NCI-H1436 (cell line): ENCODE results near the gene CMTM6.
"Not testable (repeated sequence)": the region's sequence is repeated elsewhere in the genome, so short reads cannot be mapped to it uniquely, and the experiment has no call there.

ENCODE experiments used
- DNase-seq: peaks from one replicate; lab custom pipeline; 2025; lab: John Stamatoyannopoulos, UW

The CMTM6 gene

GRCh38 chr3:32466808-32467207, 35.8 kb downstream of the CMTM6 start:
- DNase-seq, result not testable (repeated sequence)

DNA sequence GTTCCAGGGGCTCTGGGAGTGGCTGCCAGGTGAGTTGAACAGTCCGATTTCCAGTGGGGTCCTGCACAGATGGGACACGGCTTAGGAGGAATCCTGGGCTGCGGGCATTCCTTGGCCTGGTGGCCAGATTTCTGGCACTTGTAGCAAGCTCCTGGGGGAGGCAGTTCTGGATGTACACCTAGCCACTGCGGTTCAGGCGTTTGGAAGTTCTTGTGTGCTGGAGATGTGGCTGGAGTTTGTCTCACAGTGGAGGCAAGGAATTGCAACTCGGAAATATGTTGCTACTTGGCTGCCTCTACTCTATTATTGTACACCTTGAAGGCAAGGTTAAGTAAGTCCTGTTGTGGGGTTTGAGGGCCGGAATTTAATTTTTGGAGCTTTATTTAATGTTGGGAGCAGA, 37.9 kb downstream of the CMTM6 start:
- not testable (repeated sequence) for DNase-seq

GRCh38 chr3:32463415-32463814, 39.2 kb downstream of the CMTM6 start:
- not testable (repeated sequence) for DNase-seq

GRCh38 chr3:32462191-32462986, 40.3 kb downstream of the CMTM6 start:
- not testable (repeated sequence) for DNase-seq

DNA sequence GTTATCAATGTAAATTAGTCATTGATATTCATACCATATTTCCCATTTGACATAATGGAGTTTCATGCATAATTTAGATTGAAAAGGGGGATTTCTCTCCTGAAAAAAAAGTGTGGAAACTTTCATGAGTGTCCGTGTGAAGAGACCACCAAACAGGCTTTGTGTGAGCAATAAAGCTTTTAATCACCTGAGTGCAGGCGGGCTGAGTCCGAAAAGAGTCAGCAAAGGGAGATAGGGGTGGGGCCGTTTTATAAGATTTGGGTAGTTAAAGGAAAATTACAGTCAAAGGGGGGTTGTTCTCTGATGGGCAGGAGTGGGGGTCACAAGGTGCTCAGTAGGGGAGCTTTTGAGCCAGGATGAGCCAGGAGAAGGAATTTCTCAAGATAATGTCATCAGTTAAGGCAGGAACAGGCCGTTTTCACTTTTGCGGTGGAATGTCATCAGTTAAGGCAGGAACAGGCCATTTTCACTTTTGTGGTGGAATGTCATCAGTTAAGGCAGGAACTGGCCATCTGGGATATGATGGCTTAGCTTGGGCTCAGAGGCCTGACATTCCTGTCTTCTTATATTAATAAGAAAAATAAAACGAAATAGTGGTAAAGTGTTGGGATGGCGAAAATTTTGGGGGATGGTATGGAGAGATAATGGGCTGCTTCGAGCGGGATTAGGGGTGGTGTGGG, 41.7 kb downstream of the CMTM6 start:
- DNase-seq, result not testable (repeated sequence)

DNA sequence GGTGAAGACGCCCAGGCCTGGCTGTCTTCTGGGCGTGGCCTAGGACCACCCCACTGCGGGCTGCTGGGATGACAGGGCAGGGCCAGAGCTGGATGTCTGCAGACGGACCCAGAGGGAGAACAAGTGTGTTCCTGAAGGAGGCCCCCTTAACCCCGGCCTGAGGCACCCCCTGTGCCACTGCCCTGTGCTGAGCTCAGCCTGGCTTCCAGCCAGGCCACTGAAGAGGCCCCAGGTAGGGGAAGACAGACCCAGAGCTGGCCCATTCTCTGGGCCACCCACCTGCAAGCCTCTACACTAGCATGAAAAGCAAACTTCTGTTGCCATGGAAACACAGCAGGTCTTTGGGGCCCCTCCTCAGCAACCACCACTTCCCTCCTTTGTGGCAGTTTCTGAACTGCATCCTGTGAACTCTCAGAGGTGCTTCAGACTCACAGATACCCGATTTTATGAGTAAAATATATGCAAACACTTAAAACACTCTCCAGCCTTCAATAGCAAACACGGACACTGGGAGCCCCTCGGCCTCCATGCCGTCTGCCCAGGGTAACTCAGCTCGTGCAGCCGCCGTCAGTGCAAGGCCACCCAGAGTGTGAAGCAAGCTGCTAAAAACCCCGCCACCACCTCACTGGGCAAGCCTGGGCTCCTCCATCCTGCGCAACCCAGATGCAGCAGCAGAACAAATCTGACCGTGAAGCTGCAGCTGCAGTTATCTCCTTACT, 42.5 kb downstream of the CMTM6 start:
- no peak for DNase-seq

GRCh38 chr3:32459450-32459849, 43.2 kb downstream of the CMTM6 start:
- DNase-seq, result no peak

DNA sequence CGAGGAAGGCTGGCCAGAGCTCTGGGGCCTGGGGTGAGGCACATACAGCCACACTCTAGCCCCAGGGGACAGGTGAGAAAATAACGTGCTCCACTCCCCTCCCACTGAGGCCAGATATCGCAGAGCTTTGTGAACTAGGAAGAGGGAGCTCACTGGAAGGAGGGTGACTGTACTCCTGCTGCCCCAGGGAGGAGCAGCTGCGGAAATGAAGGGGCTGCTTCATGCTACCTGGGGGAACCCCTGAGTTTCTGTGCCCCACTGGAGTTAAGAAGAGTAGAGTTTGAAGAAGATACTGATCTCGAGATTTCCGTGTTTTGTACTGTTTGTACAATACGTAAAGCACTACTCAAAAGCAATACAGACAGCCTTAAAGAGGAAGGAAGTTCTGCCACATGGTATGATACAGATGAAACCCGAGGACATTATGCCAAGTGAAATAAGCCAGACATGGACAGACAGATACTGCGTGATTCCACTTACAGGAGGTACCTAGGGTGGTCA, 44.6 kb downstream of the CMTM6 start:
- no peak for DNase-seq

DNA sequence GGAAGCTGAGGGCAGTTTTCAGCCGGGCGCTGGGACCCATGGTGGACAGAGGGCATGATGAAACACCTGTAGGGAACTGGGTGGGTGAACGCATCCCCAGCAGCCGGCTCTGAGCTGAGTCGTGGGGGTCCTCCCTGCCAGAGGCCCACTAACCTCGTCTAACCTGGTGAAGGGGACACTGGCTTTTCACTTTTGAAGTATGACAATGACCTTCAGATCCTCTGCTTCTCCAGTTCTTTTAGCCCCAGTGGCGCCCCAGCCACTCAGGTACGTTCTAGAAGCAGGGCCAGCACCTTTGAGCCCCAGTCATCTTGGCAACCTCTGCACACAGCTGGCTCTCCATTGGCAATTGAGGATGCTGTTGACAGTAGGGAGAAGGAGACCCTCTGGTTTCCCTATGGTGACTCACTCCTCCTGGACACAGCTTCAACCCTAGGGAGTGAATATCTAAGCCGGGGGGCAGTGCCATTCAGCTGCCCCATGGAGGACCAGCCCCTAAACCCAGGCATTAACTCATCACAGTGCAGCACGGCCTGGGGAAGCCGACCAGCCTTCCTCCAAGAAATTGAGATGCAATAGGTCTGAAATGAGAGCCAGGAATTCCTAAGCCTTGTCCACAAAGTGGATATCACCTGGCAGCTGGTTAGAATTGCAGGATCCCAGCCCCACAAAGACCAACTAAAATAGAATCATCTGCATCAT, 46.1 kb downstream of the CMTM6 start:
- DNase-seq, result no peak

DNA sequence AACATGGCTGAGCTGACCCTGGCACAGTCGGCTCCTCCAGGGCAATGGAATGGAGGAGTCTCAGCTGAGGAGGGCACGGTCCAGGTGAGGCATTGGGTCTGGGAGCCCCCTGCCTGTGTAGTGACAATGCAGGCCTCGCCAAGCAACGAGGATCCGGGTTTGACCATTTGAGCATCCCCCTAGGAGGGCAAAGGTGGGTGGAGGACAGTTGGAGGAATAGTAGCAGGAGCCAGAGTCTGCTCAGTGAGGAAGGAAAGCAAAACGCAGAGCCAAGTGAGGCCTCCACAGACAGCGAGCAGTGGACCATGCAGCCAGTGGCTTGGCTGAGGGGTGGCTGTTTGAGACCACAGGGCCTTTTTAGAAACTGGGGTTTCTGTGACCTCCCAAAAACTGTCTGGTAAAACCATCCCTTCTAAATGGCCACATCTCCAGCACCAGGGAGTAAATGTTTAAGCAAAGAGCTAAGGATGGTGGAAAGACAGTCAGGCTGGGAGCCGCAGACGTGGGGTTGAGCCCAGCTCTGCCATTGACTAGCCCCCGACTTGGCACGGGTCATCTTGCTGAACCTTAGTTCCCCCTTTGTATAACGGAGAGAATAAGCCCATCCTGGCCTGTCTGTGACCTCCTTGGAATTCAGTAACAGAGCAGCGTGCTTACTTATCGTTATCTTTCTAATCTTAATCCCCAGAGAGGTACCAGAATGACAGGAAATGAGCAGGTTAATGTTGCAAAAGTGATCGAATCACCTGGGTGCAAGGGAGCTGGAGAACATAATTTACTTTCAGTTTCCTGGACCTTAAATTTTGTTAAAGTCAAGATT, 46.8 kb downstream of the CMTM6 start:
- no peak for DNase-seq

DNA sequence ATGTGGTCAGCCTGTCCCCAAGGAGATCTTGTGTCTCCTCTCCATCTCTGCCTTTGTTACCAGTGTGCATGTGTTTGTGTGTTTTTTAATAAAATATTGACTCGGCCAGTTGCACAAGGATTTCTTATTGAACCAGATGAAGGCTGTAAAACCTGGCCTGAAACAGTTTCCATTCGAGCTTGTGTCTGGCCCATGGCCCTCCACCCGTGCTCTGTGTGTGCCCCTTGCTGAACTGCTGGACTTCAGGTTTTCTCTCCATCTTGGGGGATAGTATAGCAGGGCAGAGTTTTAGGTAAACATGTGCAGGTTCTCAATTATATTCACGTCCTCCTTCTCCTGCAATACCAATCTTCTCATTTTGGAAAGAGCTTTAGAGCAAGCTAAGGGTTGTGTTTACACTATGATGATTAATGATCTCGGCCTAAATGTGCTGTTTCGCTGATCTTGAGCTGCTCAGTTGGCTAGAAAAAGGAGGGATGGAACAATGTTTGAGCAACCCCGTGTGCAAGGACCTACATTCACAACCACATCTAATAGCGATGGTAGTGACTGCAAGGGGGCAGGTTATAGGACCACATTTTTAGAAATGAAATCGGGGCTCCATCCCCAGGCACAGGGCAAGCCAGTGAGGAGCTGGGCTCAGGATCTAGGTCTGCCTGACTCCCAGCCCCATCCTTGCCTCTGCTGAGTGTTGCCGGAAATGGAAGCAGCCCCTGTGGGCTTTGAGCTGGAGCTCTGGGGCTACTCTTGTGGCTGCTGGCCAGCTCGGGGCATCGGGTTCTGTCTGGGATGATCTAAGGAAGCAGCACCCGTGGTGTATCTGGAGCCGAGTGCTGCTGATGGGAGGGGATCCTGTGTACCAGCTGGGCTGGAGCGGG, 47.7 kb downstream of the CMTM6 start:
- DNase-seq, result no peak

DNA sequence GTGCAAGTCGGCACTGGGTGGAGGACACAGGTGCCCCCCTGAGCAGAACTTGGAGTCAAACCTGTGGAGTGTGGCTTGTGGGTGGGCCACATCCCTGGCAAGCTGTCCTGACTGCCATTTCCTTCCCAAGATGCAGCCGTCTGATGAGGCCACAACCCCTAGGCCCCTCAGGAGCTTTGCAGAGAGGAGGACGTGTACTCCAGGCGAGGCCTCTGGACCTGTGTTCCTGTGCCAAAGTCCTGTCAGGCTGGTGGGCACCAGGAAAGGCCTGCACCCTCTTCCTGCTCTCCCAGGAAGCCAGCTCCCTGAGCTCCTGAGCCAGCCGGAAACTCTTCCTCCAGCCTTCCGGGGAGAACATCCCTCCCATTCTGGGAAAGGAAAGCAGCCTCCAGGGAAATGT, 48.5 kb downstream of the CMTM6 start:
- DNase-seq, result no peak

DNA sequence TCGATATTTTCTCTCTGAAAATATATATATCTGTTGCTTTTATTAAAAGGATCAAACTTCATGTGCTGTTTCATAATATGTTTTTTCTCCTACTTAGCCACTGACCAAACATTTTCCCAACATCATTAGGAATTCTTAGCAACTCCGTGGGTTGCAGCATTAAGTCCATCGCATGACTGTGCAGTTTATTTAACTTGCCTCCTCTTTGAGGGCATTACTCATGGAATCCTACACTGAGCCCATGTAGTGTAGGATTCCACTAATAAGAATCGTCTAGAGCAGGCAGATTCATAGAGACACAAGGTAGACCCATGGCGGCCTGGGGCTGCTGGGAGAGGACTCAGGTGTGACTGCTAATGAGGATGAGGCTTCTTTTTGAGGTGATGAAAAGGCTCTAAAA, 49.3 kb downstream of the CMTM6 start:
- no peak for DNase-seq

- no peak for DNase-seq
Measured at GRCh38 chr3:32452009-32452408, 50.6 kb downstream of the CMTM6 start.

- DNase-seq, result no peak
Measured at GRCh38 chr3:32450992-32451659, 51.5 kb downstream of the CMTM6 start.

DNA sequence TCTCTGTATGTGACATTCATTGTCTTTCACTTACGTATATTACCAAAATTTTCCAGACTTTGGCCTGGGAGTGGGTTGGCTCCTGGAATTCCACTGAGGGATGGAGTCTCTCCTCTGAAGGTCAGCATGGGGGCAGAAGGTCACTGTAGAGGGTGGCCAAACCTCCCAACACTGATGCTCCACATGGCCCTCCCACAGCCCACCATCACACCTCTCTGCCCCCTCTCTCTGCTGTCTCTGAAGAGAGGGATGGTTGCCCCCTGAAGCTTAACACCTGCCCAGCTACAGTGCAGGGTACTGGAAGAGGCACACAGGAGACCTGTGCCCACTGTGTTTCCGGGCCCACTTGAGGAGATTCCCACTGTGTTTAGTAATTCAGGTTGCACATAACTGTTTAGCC, 52.2 kb downstream of the CMTM6 start:
- no peak for DNase-seq

- no peak for DNase-seq
Measured at GRCh38 chr3:32449691-32450090, 53.0 kb downstream of the CMTM6 start.

DNA sequence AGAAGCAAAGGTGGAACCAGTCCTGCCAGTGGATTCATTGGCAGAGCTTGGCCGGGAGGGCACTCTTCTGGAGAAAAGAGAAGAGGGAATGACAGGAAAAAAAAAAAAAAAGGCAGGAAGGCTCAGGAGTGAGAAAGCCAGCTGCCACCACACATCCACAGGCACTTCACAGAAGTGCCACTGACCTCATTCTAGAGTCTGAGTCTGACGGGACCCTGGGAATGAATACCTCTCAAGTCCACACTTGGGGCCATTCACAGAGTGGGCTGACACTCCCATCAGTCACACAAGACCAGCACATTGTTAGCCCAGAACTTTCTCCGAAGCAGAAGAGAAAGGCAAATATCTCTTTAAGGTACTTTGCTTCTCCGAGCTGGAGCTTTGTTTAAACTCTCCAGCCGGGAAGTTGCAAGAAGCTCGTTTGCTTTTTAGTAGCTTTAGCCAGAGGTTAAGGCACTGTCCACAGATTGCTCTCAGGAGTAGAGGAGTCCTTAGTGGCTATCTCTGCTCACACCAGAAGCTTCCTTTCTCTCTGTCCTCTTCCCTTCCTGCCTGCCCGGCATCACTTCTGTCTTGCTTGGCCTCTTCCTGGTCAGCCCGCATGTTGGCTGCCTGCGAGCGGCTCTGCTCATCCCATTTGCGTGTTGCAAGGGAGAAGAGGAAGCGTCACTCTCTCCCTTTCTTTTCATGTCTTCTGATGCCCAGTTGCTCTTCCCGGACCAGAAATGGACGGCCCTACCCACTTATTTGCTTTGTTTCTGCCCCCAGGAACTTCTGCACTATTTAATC, 53.8 kb downstream of the CMTM6 start:
- no peak for DNase-seq

DNA sequence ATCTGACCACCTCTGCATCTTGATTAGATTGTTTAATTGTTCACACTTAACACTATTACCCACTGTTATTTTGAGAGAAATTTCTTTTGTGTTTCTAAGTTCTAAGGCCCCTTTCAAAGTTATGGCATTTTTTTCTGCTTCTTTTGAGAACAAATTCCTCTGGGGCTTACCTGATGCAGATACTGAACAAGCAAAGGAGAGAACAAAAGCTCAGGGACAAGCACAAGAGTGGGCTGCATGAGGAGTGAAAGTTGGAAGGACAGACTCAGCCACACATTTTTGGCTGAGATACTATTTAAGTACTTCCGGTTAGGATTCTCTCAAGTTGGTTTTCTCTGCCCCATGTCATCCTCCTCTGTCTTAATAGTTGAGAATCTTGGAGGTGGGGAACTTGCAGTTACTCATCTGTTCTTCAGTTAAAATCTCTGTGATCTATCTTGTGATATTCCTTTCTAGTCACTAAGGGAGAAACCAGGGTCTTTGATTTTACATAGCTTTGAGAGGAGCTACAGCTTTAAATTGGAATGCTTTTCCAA, 54.7 kb downstream of the CMTM6 start:
- DNase-seq, result no peak
